SK-N-SH (cell line): ENCODE results near the gene PARD3.

Experiments used
- EP300 ChIP-seq, 2 experiments: IDR thresholded peaks; 2 replicates each; pipeline versions ENCODE4 v1.4.0 to v1.6.1; 2012; ENCODE audit warnings: borderline replicate concordance in 1 of 2, low read depth in 1 of 2, low read length in 1 of 2
- TF ChIP-seq, protein P1 (sequence below): IDR thresholded peaks from 2 replicates; pipeline ENCODE4 v1.4.0; 2012; ENCODE audit warnings: low read depth, borderline replicate concordance

DNA sequence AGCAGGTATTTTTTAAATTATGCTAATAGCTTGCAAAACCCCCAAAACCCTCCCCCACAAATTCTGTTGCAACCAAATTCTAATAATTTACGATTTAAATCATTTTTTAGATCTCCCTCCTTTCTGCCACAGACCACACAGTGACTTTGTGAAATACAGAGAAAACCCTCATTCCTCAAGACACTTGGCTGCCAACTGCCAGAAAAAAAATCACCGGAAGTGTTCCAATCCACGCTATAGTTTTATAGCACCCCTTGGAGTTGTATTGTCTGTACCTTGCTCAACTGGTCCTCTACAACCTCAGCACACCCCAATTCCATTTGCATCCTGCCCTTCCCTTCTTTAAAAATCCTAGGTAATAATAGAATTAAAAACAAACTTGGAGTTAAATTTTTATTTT is 560.1 kb downstream of the PARD3 start:
- TF ChIP-seq, protein P1, sequence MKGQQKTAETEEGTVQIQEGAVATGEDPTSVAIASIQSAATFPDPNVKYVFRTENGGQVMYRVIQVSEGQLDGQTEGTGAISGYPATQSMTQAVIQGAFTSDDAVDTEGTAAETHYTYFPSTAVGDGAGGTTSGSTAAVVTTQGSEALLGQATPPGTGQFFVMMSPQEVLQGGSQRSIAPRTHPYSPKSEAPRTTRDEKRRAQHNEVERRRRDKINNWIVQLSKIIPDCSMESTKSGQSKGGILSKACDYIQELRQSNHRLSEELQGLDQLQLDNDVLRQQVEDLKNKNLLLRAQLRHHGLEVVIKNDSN: no peak
- no peak for TF ChIP-seq EP300 (IDR thresholded peaks at IDR 0.05; ENCODE audit: borderline replicate concordance in 1 of 2, low read depth in 1 of 2, low read length in 1 of 2)
